ENCODE results near the gene SAMD11. TPM values are rescaled to one million over a fixed set of nuclear protein-coding genes. Genes with fewer than 3 reads are reported as not detected.

SAMD11 gene
- total RNA-seq, 1 donor from 2014 or later = not detected

DNA sequence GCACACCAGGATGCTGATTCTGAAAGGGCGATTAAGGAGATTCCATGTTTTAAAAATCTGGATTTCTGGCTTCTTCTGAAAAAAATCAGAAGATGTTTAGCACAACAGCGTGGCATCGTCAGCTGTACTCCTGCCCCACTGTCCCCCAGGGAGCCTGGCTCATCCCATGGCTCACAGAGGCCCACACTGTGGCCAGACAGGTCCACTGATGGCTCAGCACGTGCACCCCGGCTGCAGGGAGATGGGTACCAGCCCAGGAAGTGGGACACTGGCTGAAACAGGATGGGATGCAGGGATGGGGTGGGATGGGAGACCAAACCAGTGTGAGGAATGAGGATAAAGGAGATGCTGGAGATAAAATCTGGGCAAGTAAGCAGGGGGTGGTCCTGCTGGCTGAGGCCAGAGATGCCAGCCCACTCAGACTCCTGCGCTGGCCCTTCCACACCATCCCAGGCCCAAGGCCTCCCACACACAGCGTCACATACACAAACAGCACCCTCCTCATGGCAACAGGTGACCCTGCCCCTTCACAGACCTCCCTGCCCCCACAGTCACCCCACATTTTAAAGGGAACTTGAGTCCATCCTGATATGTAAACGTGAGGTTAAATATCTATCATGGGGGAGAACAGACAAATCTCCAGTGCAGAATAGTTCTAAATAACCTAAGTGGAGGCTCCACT, 23.9 kb upstream of the SAMD11 start:
- Mint-ChIP-seq H3K27me3 (peaks cover 40% of the 10 kb centered on the region), H3K27ac (no peak overlapping the region), H3K9me3 (no peaks in the 10 kb centered on the region), H3K4me1 (peaks cover 5% of the 10 kb centered on the region), H3K36me3 (ENCODE audit: low read depth) (no peaks in the 10 kb centered on the region), H3K4me3 (no peak overlapping the region)
- DNase-seq = no peak
- ATAC-seq (ENCODE audit: low read depth) = no peak
- no peak for TF ChIP-seq CTCF (IDR thresholded peaks at IDR 0.05)
- CTCF ChIA-PET = no interaction called here
- intact Hi-C loops (cut with micrococcal nuclease) = no loop called here
- POLR2A ChIA-PET = no interaction called here

- Mint-ChIP-seq H3K9me3 (no peaks in the 10 kb centered on the region), H3K27ac (no peak overlapping the region), H3K4me1 (peaks cover 13% of the 10 kb centered on the region), H3K4me3 (no peak overlapping the region), H3K36me3 (ENCODE audit: low read depth) (no peaks in the 10 kb centered on the region), H3K27me3 (peaks cover 37% of the 10 kb centered on the region)
- intact Hi-C loops (cut with micrococcal nuclease) = no loop called here
- TF ChIP-seq CTCF (IDR thresholded peaks at IDR 0.05) = no peak
- POLR2A ChIA-PET = no interaction called here
- DNase-seq (no peak), ATAC-seq (ENCODE audit: low read depth) (no peak)
- CTCF ChIA-PET = interaction anchor here (0.6 kb wide), 1 partner anchor 39 kb away, joined by 3 read pairs; no protein-coding TSS in a partner anchor
These were observed 22.4 kb upstream of the SAMD11 start for GRCh38 chr1:901108-901859.

GRCh38 chr1:902802-903201, 20.9 kb upstream of the SAMD11 start:
- no peak for ATAC-seq (ENCODE audit: low read depth)
- Mint-ChIP-seq H3K27ac (no peak overlapping the region), H3K36me3 (ENCODE audit: low read depth) (no peaks in the 10 kb centered on the region), H3K27me3 (peaks cover 35% of the 10 kb centered on the region), H3K4me1 (peaks cover 21% of the 10 kb centered on the region), H3K9me3 (no peaks in the 10 kb centered on the region), H3K4me3 (no peak overlapping the region)
- DNase-seq = no peak
- intact Hi-C loops (cut with micrococcal nuclease) = no loop called here
- no peak for TF ChIP-seq CTCF (IDR thresholded peaks at IDR 0.05)
- ChIA-PET CTCF (no interaction called here), POLR2A (no interaction called here)

DNA sequence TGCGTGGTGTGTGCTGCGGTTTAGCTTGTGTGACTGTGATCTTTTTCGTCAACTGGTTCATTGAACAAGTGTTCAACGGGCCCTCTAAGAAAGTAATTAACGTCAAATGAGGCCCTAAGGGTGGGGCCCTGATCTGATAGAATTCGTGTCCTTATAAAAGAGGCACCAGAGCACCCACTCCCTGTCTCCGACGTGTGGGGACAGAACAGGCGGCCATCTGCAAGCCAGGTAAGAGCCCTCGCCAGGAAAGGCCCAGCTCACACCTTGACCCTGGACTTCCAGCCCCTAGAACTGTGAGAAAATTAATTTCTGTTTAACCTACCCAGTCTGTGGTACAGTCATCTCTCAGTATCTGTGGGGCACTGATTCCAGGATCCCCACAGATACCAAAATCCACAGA, 20.4 kb upstream of the SAMD11 start:
- TF ChIP-seq CTCF (IDR thresholded peaks at IDR 0.05) = no peak
- ChIA-PET POLR2A (no interaction called here), CTCF (interaction anchor here (1.3 kb wide), 1 partner anchor 17 kb away, joined by 3 read pairs; no protein-coding TSS in a partner anchor)
- Mint-ChIP-seq H3K36me3 (ENCODE audit: low read depth) (no peaks in the 10 kb centered on the region), H3K27ac (no peak overlapping the region), H3K27me3 (peaks cover 35% of the 10 kb centered on the region), H3K4me1 (peaks cover 21% of the 10 kb centered on the region), H3K4me3 (peak overlapping the region; percentile 28), H3K9me3 (no peaks in the 10 kb centered on the region)
- intact Hi-C loops (cut with micrococcal nuclease) = no loop called here
- no peak for DNase-seq
- ATAC-seq (ENCODE audit: low read depth) = no peak

DNA sequence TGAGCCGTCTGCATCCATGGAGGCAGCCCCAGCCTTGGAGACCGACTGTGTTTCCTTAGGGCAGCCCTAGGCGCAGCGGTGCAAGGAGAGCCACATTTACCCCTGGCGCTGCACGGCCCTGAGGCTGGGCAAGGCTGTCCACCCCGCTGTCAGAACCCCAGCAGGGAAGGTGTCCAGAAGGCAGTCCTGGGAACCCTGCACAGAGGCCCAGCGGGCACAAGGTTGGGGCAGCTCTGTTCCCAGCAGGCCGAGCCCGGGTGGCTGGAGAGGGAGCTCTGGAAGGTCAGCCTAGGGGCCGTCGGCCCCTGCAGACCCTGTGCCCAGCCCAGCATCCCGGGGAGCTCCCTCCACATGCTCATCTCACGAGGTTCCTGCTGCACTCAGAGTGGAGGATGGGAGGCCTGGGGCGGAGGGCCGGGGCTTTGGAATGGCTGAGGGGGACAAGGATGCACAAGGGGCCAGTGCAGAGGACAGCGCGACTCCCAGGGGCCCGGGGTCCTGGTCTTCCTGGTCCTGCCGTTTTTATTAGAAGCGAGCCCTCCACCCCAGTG, 19.9 kb upstream of the SAMD11 start:
- TF ChIP-seq CTCF (IDR thresholded peaks at IDR 0.05) = no peak
- ATAC-seq (ENCODE audit: low read depth) = no peak
- Mint-ChIP-seq H3K9me3 (no peaks in the 10 kb centered on the region), H3K4me1 (peaks cover 16% of the 10 kb centered on the region), H3K36me3 (ENCODE audit: low read depth) (no peaks in the 10 kb centered on the region), H3K27me3 (peaks cover 30% of the 10 kb centered on the region), H3K27ac (no peak overlapping the region), H3K4me3 (peak overlapping the region; percentile 28)
- intact Hi-C loops (cut with micrococcal nuclease) = loop anchor here (2.0 kb wide), 1 partner anchor 17 kb away; no protein-coding TSS in a partner anchor
- ChIA-PET POLR2A (no interaction called here), CTCF (interaction anchor here (1.0 to 1.3 kb wide), 2 partner anchors 17 to 72 kb away, joined by 3 to 6 read pairs; no protein-coding TSS in a partner anchor)
- DNase-seq = no peak
